Measurements from ENCODE around the gene MPST.

MPST gene

GRCh38 chr22:37001826-37002225 lies 17.7 kb upstream of the MPST start:
- DNase-seq, result no peak

GRCh38 chr22:37002633-37003032 lies 16.9 kb upstream of the MPST start:
- no peak for DNase-seq

GRCh38 chr22:37007651-37008050 lies 11.9 kb upstream of the MPST start:
- DNase-seq, result no peak

- DNase-seq, result no peak
Observed at GRCh38 chr22:37008365-37008764, 11.2 kb upstream of the MPST start.

- no peak for DNase-seq
Observed at GRCh38 chr22:37009490-37009889, 10.1 kb upstream of the MPST start.

GRCh38 chr22:37010174-37010573 lies 9.4 kb upstream of the MPST start:
- DNase-seq, result no peak

GRCh38 chr22:37010976-37011375 lies 8.6 kb upstream of the MPST start:
- no peak for DNase-seq

- DNase-seq, result no peak
Observed at GRCh38 chr22:37011472-37011871, 8.1 kb upstream of the MPST start.

- no peak for DNase-seq
Observed at GRCh38 chr22:37012262-37012904, 7.2 kb upstream of the MPST start.

- no peak for DNase-seq
Observed at GRCh38 chr22:37012956-37013355, 6.6 kb upstream of the MPST start.

GRCh38 chr22:37014415-37014806 lies 5.1 kb upstream of the MPST start:
- DNase-seq, result no peak

GRCh38 chr22:37014835-37015586 lies 4.5 kb upstream of the MPST start:
- DNase-seq, result no peak

GRCh38 chr22:37015587-37015878 lies 4.0 kb upstream of the MPST start:
- DNase-seq, result no peak

- no peak for DNase-seq
Observed at GRCh38 chr22:37016134-37016910, 3.2 kb upstream of the MPST start.

- no peak for DNase-seq
Observed at GRCh38 chr22:37017356-37017755, 2.2 kb upstream of the MPST start.

GRCh38 chr22:37018086-37018814 lies 1.3 kb upstream of the MPST start:
- no peak for DNase-seq

GRCh38 chr22:37018815-37019308 lies 680 bp upstream of the MPST start:
- no peak for DNase-seq

- no peak for DNase-seq
Observed at GRCh38 chr22:37020192-37020479, 594 bp downstream of the MPST start.

GRCh38 chr22:37021041-37021440 lies 1.5 kb downstream of the MPST start:
- no peak for DNase-seq

- DNase-seq, result peak in 3 of 4 experiments; percentile 20 to 31 (median 21)
Observed at GRCh38 chr22:37021710-37022482, 2.4 kb downstream of the MPST start.

- no peak for DNase-seq
Observed at GRCh38 chr22:37022483-37023337, 3.2 kb downstream of the MPST start.

Measured in activated naive CD4-positive, alpha-beta T cell (primary cell).